Natural killer cell treated with Interleukin-12 subunit alpha and Interleukin-12 subunit beta and Interleukin-15 and Interleukin-18, amount 100 ng/mL, for 72 hours (primary cell): ENCODE measurements around the gene PRPF31. TPM values are rescaled to one million over a fixed set of nuclear protein-coding genes. Genes with fewer than 3 reads are reported as not detected.
"Not testable (repeated sequence)": the region's sequence is repeated elsewhere in the genome, so short reads cannot be mapped to it uniquely, and the experiment has no call there.

Source experiments
- ATAC-seq, 2 donors: fragments of 150-1000 bp; cut with Tn5 transposase in 1 of 2; sonication (Bioruptor Pico), chemical (Tn5 transposase) in 1 of 2; 2 replicates each; pipeline ENCODE4 v1.10.0; 2021
- DNase-seq: peaks from one replicate; pipeline ENCODE4 v3.0.0; 2022; ENCODE audit warnings: low spot score
- H3K27ac Mint-ChIP-seq, 2 donors: 1 replicate in 1 of 2; 2 replicates in 1 of 2; pipeline ENCODE4 v1.8.0; 2022; ENCODE audit warnings: mixed read lengths in 2 of 2, mild to moderate bottlenecking in 1 of 2, moderate library complexity in 1 of 2
- H3K27me3 Mint-ChIP-seq, 2 donors: 1 replicate in 1 of 2; 2 replicates in 1 of 2; pipeline ENCODE4 v1.8.0; 2022; ENCODE audit warnings: mixed read lengths in 2 of 2
- H3K36me3 Mint-ChIP-seq: one replicate; pipeline ENCODE4 v1.8.0; 2022; ENCODE audit warnings: mixed read lengths
- H3K4me1 Mint-ChIP-seq, 2 donors: 1 replicate in 1 of 2; 2 replicates in 1 of 2; pipeline ENCODE4 v1.8.0; 2022; ENCODE audit warnings: low read depth in 2 of 2, mixed read lengths in 2 of 2, mild to moderate bottlenecking in 1 of 2
- H3K4me3 Mint-ChIP-seq: one replicate; pipeline ENCODE4 v1.8.0; 2022; ENCODE audit warnings: mixed read lengths
- H3K9me3 Mint-ChIP-seq: 2 replicates; pipeline ENCODE4 v1.8.0; 2022; ENCODE audit warnings: mixed read lengths
- total RNA-seq, 2 donors: library from RNA; stranded (reverse); gene quantifications; one replicate each; pipeline ENCODE4 v1.2.3, GENCODE V29; 2022

The PRPF31 gene
- 100 to 1,000 TPM in 1 of 2 donors, 10 to 100 TPM in 1; 89.5 to 110 TPM for total RNA-seq

DNA sequence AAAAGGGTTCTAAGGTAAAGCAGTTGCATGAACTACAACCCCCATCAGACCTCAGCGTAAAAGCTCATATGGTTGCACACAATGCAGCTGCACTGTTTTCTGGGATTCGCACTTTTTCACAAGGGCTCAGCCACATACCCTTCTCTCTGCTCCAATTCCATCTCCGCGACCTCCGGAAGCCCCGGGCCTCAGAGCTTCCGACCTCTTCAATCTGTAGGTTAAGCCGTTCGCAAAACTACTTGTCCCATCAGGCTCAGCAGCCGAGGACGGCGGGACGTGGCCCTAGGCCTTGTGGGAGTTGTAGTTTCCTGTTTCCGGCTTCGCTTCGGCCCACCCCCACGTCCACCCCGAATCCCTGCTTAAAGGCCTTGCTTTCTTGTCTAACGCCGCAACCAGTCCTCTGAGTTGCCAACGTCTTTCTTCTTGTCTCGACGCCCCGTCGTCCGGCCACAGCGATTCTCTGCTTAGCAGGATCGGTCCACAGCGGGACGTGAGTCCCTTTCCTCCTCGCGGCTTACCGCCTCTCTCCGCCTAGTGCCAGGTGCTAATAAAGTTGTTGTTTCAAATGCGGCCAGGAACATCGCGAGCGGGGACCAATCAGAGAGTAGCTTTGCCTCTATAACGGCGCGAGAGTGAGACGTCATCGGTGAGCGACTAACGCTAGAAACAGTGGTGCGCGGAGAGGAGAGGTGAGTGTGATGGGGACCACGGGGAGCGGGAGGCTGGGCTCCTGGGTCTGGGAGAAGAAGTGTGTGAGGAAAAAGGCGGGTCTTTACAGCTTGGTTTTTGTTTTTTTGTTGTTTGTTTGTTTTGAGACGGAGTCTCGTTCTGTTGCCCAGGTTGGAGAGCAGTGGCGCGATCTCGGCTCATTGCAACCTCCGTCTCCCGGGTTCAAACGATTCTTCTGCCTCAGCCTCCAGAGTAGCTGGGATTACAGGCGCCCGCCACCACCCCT is at the start of gene PRPF31, which contains the start of gene TFPT:
Gene PRPF31 (plus strand): TSS at position 646 of the 955 bp plus-strand sequence. CDS start 2,525 bp downstream, outside the sequence.
Gene TFPT (minus strand): TSS at position 549 of the 955 bp plus-strand sequence. CDS start 388 bp downstream, at position 161.
- Mint-ChIP-seq H3K36me3 (peaks cover 10% of the 10 kb centered on the region), H3K4me3 (peak within 1 kb of the TSS; percentile 94), H3K27me3 (no peaks in the 10 kb centered on the region), H3K27ac (peak within 1 kb of the TSS; percentile 78 to 96), H3K4me1 (peaks cover 29 to 32% of the 10 kb centered on the region in 2 donors), H3K9me3 (no peaks in the 10 kb centered on the region)
- ATAC-seq, result peak; percentile 94 to 96
- peak; percentile 95 for DNase-seq

GRCh38 chr19:54069470-54069869 is 46.1 kb upstream of the PRPF31 start:
- no peaks in the 10 kb centered on the region for H3K9me3 Mint-ChIP-seq
- peaks cover 0 to 4% of the 10 kb centered on the region in 2 donors for H3K4me1 Mint-ChIP-seq
- H3K36me3 Mint-ChIP-seq, result no peaks in the 10 kb centered on the region
- H3K4me3 Mint-ChIP-seq, result no peak overlapping the region
- DNase-seq, result no peak
- no peak for ATAC-seq
- no peak overlapping the region for H3K27ac Mint-ChIP-seq
- H3K27me3 Mint-ChIP-seq, result peaks cover 11 to 14% of the 10 kb centered on the region in 2 donors

- no peak for ATAC-seq
- Mint-ChIP-seq H3K27me3 (peaks cover 4 to 8% of the 10 kb centered on the region in 2 donors), H3K27ac (no peak overlapping the region), H3K4me1 (no peaks in the 10 kb centered on the region), H3K36me3 (no peaks in the 10 kb centered on the region), H3K4me3 (no peak overlapping the region), H3K9me3 (no peaks in the 10 kb centered on the region)
- DNase-seq, result no peak
Observed at GRCh38 chr19:54073829-54074228, 41.7 kb upstream of the PRPF31 start.

DNA sequence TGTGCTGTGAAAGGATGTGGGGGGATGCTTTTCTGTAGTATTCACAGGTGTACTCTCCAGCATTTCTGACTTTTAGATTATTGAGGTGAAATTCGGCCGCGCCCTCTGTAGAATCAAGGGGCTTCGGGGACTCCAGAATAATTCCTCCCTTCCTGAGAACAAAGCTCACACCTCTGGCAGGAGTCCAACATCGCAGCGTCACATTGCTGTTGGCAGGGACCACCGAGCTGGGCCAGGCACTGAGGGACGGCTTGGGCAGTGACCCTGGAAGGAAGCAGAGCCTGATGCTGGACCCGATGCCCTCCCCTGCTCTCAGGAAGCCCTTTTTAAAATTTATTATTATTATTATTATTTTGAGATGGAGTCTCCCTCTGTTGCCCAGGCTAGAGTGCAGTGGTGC is 40.7 kb upstream of the PRPF31 start:
- no peak for ATAC-seq
- no peak overlapping the region for H3K4me3 Mint-ChIP-seq
- no peak overlapping the region for H3K27ac Mint-ChIP-seq
- H3K27me3 Mint-ChIP-seq, result peaks cover 0 to 8% of the 10 kb centered on the region in 2 donors
- H3K9me3 Mint-ChIP-seq, result no peaks in the 10 kb centered on the region
- DNase-seq, result no peak
- H3K36me3 Mint-ChIP-seq, result no peaks in the 10 kb centered on the region
- no peaks in the 10 kb centered on the region for H3K4me1 Mint-ChIP-seq

- no peak for DNase-seq
- Mint-ChIP-seq H3K27ac (no peak overlapping the region), H3K4me3 (no peak overlapping the region)
Observed at GRCh38 chr19:54077334-54077733, 38.2 kb upstream of the PRPF31 start.

DNA sequence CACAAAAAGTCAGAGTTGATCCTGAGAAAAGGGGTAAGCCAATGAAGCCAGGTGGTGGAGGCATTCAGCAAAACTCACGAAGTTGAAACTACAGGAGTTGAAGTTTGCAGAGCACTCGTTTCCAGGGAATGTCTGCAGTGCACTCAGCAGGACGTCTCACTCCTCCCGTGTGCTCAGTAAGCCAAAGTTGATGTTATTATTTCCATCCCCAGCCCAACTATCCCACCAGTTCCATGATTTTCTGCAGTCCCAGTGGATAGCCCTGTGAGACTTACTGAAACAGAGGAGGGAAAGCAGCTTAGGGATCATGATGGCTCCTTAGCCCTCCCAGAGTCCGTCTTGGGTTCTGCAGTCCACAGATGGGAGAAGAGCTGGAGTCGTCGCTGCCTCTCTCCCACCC is 34.5 kb upstream of the PRPF31 start, which contains the start of gene TARM1:
Gene TARM1 (minus strand): TSS at position 334 of the 400 bp plus-strand sequence. CDS start 25 bp downstream, at position 309.
- no peak for ATAC-seq
- no peak within 1 kb of the TSS for H3K27ac Mint-ChIP-seq
- DNase-seq, result no peak
- peaks cover 3 to 4% of the 10 kb centered on the region in 2 donors for H3K27me3 Mint-ChIP-seq
- no peaks in the 10 kb centered on the region for H3K4me1 Mint-ChIP-seq
- no peaks in the 10 kb centered on the region for H3K9me3 Mint-ChIP-seq
- no peaks in the 10 kb centered on the region for H3K36me3 Mint-ChIP-seq
- no peak within 1 kb of the TSS for H3K4me3 Mint-ChIP-seq

More at GRCh38 chr19:54077334-54077733, 38.2 kb upstream of the PRPF31 start:
- H3K27me3 Mint-ChIP-seq, result peaks cover 0 to 8% of the 10 kb centered on the region in 2 donors
- no peaks in the 10 kb centered on the region for H3K4me1 Mint-ChIP-seq
- ATAC-seq, result no peak
- H3K9me3 Mint-ChIP-seq, result no peaks in the 10 kb centered on the region
- H3K36me3 Mint-ChIP-seq, result no peaks in the 10 kb centered on the region

DNA sequence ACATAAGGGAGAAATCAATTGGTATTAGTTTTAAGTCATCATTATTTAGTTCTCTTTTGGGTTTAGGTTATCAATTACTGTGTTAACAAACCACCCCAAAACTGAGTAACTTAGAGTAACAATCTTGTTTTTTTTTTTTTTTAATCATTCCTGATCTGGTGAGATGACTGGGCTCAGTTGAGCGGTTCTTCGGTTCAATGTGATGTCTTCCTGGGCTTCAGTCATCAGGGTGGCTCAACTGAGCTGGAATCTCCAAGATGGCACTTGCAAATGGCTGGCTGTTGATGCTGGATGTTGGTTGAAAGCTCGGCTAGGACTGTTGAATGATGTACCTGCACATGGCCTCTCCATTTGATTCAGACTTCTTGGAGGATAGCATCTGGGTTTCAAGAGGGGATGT is 31.1 kb upstream of the PRPF31 start:
- Mint-ChIP-seq H3K27me3 (peaks cover 0 to 6% of the 10 kb centered on the region in 2 donors), H3K4me1 (no peaks in the 10 kb centered on the region), H3K36me3 (no peaks in the 10 kb centered on the region), H3K4me3 (no peak overlapping the region), H3K27ac (no peak overlapping the region), H3K9me3 (no peaks in the 10 kb centered on the region)
- DNase-seq (no peak), ATAC-seq (no peak)

GRCh38 chr19:54094426-54095000 is 21.0 kb upstream of the PRPF31 start:
- no peak for ATAC-seq
- Mint-ChIP-seq H3K4me1 (peaks cover 11 to 15% of the 10 kb centered on the region in 2 donors), H3K27ac (no peak overlapping the region), H3K27me3 (peaks cover 8 to 11% of the 10 kb centered on the region in 2 donors), H3K36me3 (no peaks in the 10 kb centered on the region), H3K9me3 (no peaks in the 10 kb centered on the region), H3K4me3 (peak overlapping the region; percentile 30)
- no peak for DNase-seq

GRCh38 chr19:54095136-54095858 is 20.3 kb upstream of the PRPF31 start:
- DNase-seq, result no peak
- Mint-ChIP-seq H3K9me3 (no peaks in the 10 kb centered on the region), H3K4me3 (peak overlapping the region; percentile 92), H3K27me3 (peaks cover 8 to 11% of the 10 kb centered on the region in 2 donors), H3K36me3 (no peaks in the 10 kb centered on the region), H3K4me1 (peaks cover 11 to 15% of the 10 kb centered on the region in 2 donors), H3K27ac (no peak overlapping the region)
- ATAC-seq, result no peak

- H3K4me3 Mint-ChIP-seq, result peak overlapping the region; percentile 92
- not testable (repeated sequence) for H3K9me3 Mint-ChIP-seq, DNase-seq, H3K36me3 Mint-ChIP-seq
- peak; percentile 87 to 88 for ATAC-seq
- peak overlapping the region; percentile 69 to 78 for H3K27ac Mint-ChIP-seq
- peaks cover 8 to 11% of the 10 kb centered on the region in 2 donors for H3K27me3 Mint-ChIP-seq
- peaks cover 15 to 16% of the 10 kb centered on the region in 2 donors for H3K4me1 Mint-ChIP-seq
Observed at GRCh38 chr19:54095859-54096616, 19.5 kb upstream of the PRPF31 start.

DNA sequence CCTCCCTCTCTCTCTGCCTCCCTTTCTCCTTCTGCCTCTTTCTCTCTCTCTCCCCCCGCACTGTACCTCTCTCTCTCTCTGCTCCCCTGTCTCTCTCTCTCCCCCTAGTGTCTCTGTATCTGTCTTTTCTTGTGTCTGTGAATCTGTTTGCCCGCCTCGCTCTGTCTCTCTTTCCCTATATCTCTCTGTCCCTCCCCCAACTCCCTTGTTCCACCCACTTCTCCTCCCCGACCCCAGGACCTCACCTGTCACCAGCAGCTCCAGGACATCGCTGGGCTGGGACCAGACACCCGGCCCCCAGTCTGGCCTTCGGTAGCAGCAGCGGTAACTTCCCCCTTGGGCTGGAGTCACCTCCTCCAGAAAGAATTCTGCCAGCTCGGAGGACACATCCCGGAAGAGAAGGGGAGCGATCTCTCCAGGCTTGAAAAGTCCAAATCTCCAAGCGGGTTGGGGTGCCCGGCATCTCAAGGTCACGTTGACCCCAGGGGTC is 18.9 kb upstream of the PRPF31 start:
- H3K27ac Mint-ChIP-seq, result peak overlapping the region; percentile 69 to 78
- H3K27me3 Mint-ChIP-seq, result peaks cover 8 to 11% of the 10 kb centered on the region in 2 donors
- peaks cover 15 to 21% of the 10 kb centered on the region in 2 donors for H3K4me1 Mint-ChIP-seq
- peak overlapping the region; percentile 92 for H3K4me3 Mint-ChIP-seq
- peak in 1 of 2 donors; percentile 49 for ATAC-seq
- H3K36me3 Mint-ChIP-seq, result no peaks in the 10 kb centered on the region
- DNase-seq, result no peak
- no peaks in the 10 kb centered on the region for H3K9me3 Mint-ChIP-seq

DNA sequence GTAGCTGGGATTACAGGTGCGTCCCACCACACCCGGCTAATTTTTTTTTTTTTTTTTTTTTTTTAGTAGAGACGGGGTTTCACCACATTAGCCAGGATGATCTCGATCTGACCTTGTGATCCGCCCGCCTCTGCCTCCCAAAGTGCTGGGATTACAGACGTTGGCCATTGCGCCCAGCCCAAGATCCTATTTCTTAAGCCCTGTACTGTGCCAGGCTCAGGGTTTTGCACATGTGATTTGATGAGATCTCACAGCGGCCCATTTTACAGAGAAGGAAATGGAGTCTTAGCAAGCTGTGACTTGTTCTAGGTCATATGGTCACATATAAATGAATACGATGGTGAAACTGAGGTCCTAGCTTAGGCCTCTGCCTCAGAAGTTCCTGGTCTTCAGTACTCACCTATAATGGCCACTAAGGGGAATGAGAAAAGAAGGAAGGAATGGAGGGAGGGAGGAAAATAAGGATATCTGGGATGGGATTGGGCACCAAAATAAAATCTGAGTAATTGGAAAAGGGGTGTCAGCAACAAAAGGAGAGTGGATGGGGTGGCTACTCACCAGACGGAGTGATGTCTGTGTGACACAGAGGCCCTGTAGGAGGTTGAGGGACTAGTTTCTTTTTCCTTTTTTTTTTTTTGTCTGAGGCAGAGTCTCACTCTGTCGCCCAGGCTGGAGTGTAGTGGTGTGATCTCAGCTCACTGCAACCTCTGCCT is 16.2 kb upstream of the PRPF31 start:
- no peak for ATAC-seq
- no peak overlapping the region for H3K27ac Mint-ChIP-seq
- no peaks in the 10 kb centered on the region for H3K9me3 Mint-ChIP-seq
- H3K4me1 Mint-ChIP-seq, result peaks cover 22 to 32% of the 10 kb centered on the region in 2 donors
- H3K4me3 Mint-ChIP-seq, result no peak overlapping the region
- no peak for DNase-seq
- no peaks in the 10 kb centered on the region for H3K36me3 Mint-ChIP-seq
- peaks cover 0 to 4% of the 10 kb centered on the region in 2 donors for H3K27me3 Mint-ChIP-seq
